Measurements from ENCODE around the gene CYP1A1.

The CYP1A1 gene, protein sequence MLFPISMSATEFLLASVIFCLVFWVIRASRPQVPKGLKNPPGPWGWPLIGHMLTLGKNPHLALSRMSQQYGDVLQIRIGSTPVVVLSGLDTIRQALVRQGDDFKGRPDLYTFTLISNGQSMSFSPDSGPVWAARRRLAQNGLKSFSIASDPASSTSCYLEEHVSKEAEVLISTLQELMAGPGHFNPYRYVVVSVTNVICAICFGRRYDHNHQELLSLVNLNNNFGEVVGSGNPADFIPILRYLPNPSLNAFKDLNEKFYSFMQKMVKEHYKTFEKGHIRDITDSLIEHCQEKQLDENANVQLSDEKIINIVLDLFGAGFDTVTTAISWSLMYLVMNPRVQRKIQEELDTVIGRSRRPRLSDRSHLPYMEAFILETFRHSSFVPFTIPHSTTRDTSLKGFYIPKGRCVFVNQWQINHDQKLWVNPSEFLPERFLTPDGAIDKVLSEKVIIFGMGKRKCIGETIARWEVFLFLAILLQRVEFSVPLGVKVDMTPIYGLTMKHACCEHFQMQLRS

DNA sequence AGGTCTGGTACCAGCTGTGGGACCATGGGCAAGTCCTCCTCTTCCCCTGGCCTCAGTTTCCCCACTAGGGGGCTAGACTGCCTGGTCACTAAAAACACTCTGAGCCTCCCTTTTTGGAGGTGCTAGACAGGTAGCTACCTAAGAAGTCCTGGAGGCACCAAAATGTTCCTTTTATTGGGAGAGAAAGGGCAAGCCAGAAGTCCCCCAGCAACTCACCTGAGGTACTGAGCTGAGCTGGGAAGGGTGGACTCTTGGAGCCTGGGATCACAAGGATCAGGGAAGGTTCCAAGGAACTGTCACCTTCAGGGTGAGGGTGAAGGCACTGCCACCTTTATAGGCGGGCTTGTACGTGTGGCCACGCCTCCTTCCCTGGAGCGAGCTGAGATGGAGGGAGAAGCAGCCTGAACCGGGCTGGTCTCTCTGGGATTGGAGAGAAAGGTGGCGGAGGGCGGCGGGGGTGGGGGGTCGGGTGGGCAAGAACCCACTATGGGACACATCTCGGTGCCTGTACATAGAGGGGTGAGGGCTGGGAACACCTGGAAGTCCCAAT is at the start of gene CYP1A1:
Gene CYP1A1, minus strand, starts transcription at position 304 of the 550 bp plus-strand sequence. CDS start 2,431 bp downstream, outside the sequence.
- no peak for DNase-seq (ENCODE audit: low spot score)
- TF ChIP-seq, protein P1, sequence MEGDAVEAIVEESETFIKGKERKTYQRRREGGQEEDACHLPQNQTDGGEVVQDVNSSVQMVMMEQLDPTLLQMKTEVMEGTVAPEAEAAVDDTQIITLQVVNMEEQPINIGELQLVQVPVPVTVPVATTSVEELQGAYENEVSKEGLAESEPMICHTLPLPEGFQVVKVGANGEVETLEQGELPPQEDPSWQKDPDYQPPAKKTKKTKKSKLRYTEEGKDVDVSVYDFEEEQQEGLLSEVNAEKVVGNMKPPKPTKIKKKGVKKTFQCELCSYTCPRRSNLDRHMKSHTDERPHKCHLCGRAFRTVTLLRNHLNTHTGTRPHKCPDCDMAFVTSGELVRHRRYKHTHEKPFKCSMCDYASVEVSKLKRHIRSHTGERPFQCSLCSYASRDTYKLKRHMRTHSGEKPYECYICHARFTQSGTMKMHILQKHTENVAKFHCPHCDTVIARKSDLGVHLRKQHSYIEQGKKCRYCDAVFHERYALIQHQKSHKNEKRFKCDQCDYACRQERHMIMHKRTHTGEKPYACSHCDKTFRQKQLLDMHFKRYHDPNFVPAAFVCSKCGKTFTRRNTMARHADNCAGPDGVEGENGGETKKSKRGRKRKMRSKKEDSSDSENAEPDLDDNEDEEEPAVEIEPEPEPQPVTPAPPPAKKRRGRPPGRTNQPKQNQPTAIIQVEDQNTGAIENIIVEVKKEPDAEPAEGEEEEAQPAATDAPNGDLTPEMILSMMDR (IDR thresholded peaks at IDR 0.05; ENCODE audit: extremely low read depth, missing control alignments) = no peak

- TF ChIP-seq, protein P1 (IDR thresholded peaks at IDR 0.05; ENCODE audit: extremely low read depth, missing control alignments) = no peak
- DNase-seq (ENCODE audit: low spot score) = no peak
Measured at GRCh38 chr15:74773731-74774252, 48.5 kb upstream of the CYP1A1 start.

DNA sequence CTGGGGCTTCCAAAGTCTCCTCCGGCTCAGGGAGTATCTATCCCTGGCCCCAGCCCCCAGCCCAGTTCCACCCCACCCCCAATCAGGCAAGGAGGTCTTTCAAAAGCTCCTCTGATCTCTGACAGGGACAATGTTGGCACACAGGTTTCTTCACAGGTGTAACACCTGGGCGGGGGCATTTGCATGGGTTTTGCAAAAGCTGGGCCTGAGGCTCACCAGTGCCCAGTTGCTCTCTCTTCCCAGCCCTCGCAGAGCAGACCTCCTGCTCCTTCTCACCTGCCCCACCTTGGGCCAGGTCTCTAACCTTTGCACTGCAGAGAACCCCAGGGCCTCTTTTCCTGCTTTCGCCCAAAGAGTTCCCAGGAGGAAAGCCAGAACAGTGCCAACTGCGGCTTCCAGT is 48.0 kb upstream of the CYP1A1 start:
- DNase-seq (ENCODE audit: low spot score) = no peak
- TF ChIP-seq, protein P1 (IDR thresholded peaks at IDR 0.05; ENCODE audit: extremely low read depth, missing control alignments) = no peak

GRCh38 chr15:74770211-74770903 is 45.0 kb upstream of the CYP1A1 start:
- no peak for DNase-seq (ENCODE audit: low spot score)
- TF ChIP-seq, protein P1 (IDR thresholded peaks at IDR 0.05; ENCODE audit: extremely low read depth, missing control alignments) = no peak

DNA sequence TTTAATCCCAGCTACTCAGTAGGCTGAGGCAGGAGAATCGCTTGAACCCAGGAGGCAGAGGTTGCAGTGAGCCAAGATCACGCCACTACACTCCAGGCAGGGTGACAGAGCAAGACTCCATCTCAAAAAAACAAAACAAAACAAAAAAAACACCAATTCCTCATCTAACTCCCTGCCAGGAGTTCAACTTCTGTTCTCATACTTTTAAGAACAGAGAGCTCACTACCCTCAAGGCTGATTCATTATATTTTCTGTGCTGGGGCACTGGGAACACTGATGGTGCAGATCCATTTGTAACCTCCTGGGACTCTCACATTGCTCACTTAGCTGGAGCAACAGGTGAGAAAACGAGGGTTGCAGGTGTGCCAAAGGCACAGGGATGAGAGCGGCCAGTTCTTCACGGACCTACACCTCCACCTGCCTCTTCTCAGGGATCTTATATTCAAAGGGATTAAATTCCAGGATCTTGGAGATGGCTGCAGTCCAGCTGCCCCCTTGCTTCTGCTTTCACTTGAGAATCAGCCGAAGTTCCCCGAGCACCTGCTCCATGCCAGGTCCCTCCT is 44.2 kb upstream of the CYP1A1 start:
- no peak for DNase-seq (ENCODE audit: low spot score)
- TF ChIP-seq, protein P1 (IDR thresholded peaks at IDR 0.05; ENCODE audit: extremely low read depth, missing control alignments) = no peak

DNA sequence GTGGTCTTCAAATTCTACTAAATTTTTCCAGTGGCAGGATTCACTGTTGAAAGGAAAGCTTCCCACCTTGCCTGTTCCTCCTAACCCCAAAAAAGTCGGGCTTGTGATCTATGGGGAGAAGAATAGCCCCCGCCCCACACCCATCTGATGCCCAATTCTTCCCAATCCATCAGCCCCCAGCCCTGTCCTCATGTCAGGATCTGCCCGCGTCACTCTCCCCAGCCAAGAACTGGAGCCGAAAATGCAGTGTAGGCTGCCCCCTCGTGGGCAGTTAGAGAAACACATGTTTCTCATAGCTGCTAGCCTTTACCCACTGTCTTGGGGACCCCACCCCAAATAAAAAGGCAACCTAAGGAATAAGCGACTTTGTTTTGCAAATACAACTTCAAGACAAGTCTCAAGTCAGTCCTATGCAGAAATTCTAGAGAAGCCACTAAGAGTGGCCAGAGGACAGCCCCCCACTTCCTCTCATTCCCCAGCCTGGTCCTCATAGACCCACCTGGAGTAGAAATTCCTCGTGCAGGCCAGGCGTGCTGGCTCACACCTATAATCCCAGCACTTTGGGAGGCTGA is 43.5 kb upstream of the CYP1A1 start:
- peak; percentile 80 for DNase-seq (ENCODE audit: low spot score)
- TF ChIP-seq, protein P1 (IDR thresholded peaks at IDR 0.05; ENCODE audit: extremely low read depth, missing control alignments) = peak; percentile 57
